IPS-NIHi7 (cell line): Measurements from ENCODE around the gene GNB3.
A peak's percentile ranks its signal among the peaks of the same experiment; 100 is the strongest.

Experiments used
- DNase-seq: peaks from one replicate; pipeline ENCODE4 v3.0.0; 2012; ENCODE audit warnings: mixed read lengths; ENCODE audit errors: extremely low spot score

GNB3 gene

GRCh38 chr12:6836851-6837250 is 3.9 kb upstream of the GNB3 start:
- DNase-seq: no peak

GRCh38 chr12:6837370-6838060 is 3.2 kb upstream of the GNB3 start:
- DNase-seq: no peak

DNA sequence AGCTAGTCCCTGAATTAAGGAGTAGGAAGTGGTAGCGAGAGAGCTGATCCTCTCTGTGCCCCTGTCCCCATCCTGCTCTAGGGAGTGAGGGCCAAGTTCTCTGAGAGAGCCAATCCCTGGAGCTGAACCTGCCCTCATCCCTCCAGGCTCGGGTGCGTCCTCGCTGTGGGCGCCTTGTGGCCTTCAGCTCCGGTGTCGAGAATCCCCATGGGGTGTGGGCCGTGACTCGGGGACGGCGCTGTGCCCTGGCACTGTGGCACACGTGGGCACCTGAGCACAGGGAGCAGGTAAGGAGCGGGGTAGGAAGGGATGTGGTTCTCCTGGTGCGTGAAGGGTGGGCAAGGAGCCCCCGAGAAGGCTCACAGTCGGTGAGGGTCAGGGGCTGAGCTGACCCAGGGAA is 1.9 kb upstream of the GNB3 start:
- DNase-seq: no peak

DNA sequence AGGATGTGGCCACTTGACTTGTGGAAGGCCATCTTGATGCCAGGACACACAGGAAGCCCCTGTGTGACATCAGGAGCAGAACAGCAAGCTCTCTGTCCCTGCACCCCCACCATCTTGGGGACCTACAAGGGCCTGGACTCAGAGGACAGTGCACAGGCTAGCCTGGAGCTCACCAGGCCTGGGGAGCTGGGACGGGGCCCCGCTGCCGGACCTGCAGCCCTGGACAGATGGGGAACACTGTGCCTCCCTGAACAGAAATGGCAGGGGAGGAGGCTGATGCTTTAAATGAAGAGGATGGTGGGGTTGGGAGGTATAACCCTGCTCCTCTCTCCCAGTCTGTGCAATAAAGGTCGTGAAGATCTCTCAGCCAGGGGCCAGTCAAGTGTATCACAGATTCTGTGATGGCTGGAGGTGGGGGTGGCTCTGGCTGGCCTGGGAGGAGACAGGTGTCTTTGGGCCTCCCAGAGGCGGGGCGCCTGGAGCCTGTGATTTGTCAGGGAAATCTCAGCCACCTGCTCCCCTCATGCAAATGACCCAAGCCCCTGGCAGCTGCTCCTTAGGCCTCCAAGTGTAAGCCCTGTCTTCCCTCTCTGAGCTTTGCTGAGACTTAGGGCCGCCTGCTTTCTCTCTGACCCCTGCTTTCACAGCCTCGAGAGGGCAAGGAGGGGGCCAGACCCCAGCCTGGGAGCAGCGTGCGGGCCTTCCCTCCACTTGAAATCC is 1.1 kb upstream of the GNB3 start:
- peak; percentile 70 for DNase-seq

DNA sequence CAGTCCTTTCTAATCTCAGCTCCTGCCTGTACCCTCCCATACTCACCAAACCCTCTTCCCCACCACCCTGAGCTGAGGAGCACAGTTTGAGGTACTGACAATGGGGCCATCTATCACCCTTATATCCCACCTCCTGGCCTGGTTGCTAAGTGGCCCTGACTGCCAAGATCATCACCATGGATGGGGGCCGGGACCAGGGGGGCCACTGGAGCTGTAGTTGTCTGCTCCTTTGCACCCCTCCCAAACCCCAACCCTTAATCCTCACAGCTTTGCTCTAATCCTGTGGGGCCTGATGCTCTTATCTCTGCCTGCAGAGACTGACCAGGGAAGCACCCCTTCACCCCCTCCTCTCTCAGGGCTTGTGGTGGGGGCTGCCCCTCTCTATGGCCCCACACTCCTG is 395 bp upstream of the GNB3 start:
- no peak for DNase-seq

GRCh38 chr12:6842075-6842474 is 1.4 kb downstream of the GNB3 start:
- DNase-seq: no peak

- DNase-seq: peak; percentile 58
These were observed 2.6 kb downstream of the GNB3 start for GRCh38 chr12:6843118-6843902.

- DNase-seq: no peak
These were observed 4.7 kb downstream of the GNB3 start for GRCh38 chr12:6845395-6845794.

GRCh38 chr12:6846316-6846869 is 5.7 kb downstream of the GNB3 start:
- DNase-seq: no peak

GRCh38 chr12:6847676-6848075 is 7.0 kb downstream of the GNB3 start:
- DNase-seq: no peak

DNA sequence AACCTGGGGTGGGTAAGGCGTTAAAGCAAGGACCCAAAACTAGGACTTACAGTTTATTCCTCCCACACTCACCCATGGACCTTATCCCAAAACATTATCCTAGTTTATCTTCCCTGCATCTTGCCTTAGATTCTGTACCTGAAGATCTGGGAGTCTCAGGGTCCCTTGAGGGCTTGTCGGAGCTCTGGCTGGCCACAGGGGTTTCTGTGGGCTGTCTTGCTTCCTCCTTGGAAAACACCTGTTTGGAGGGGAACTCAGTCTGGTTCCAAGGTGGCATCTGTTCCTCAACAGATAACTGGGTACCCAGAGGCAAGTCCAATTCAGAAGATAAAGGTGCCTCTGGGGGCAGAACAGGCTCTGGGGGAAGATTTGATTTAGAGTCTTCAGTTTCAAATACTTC is 8.7 kb downstream of the GNB3 start:
- no peak for DNase-seq

DNA sequence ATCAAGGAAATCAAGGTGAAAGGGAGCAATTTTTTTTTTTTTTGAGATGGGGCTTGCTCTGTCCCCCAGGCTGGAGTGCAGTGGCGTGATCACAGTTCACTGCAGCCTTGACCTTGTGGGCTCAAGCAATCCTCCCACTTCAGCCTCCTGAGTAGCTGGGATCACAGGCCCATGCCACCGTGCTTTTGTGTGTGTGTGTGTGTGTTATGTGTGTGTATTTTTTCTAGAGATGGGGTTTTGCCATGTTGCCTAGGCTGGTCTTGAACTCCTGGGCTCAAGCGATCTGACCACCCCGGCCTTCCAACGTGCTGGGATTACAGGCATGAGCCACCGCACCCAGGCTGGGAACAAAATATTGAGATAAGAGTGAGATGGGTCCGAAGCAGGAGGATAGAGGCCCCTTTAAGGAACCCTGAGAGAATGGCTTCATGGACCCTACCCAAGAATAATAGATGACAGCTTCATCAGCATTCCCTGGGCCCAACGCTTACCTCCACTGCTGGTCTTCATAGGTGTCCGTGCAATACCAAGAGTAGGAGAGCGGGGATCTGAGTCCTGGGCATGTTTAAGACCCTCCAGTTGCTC is 9.3 kb downstream of the GNB3 start:
- no peak for DNase-seq

GRCh38 chr12:6850796-6851152 is 10.0 kb downstream of the GNB3 start:
- peak; percentile 41 for DNase-seq

GRCh38 chr12:6851153-6851920 is 10.6 kb downstream of the GNB3 start, which contains the start of gene CDCA3:
TSS of gene CDCA3 (minus strand) at chr12:6851286. CDS start at chr12:6850952, 334 bp downstream.
- peak; percentile 100 for DNase-seq

DNA sequence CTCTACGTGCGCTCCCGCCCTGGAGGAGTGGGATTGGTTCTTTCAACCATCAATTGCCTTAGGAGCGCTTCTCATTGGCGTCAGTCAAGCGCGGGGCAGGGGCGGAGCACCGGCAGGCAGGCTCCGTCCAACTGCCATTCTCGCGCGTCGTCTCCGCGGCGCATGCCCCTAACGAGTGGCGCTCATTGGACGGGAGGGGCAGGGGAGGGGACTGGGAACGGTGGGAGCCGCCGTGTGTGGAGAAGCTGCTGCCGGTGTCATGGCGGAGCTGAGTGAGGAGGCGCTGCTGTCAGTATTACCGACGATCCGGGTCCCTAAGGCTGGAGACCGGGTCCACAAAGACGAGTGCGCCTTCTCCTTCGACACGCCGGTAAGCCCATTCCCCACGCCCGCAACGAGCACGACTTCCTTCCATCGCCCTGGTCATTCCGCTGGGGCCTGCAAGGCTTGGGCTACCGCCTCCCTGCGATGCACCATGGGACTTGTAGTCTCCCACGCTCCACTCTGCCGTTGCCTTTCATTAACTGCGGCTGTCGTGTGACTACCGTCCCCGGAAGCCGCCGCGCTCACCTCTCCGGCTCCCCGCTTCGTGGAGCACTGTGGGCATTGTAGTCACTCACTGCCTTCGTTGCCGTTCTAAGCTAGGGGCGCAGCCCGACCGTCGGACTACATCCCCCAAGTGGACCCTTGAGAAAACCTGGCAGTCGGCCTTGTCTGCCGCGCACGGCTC is 11.4 kb downstream of the GNB3 start, which contains the start of gene USP5:
Gene USP5, plus strand, starts transcription at position 230 of the 730 bp plus-strand sequence. Its CDS starts 30 bp downstream, at position 260.
- peak; percentile 95 for DNase-seq

GRCh38 chr12:6852651-6853354 is 12.1 kb downstream of the GNB3 start:
- peak; percentile 53 for DNase-seq

- DNase-seq: no peak
These were observed 12.9 kb downstream of the GNB3 start for GRCh38 chr12:6853626-6854025.

DNA sequence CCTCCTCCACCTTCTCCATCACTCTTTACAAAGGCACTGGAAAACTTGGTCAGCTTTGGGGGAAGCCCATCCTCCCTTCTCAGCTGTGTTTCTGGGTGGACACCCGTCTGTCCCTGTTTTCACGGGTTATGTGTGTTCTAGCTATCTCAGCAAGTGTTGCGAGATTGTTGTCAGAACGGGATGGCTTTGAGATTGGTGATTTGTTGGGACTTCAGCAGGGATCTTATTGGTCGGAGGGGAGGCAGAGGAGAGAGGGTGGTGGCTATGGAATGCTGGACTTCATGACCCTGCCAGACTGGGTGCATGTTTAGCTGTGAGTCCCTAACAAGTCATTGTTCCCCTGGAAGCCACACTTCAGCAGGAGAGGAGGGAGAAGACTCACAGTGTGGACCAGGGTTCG is 13.3 kb downstream of the GNB3 start:
- no peak for DNase-seq

GRCh38 chr12:6855322-6855721 is 14.6 kb downstream of the GNB3 start:
- no peak for DNase-seq

DNA sequence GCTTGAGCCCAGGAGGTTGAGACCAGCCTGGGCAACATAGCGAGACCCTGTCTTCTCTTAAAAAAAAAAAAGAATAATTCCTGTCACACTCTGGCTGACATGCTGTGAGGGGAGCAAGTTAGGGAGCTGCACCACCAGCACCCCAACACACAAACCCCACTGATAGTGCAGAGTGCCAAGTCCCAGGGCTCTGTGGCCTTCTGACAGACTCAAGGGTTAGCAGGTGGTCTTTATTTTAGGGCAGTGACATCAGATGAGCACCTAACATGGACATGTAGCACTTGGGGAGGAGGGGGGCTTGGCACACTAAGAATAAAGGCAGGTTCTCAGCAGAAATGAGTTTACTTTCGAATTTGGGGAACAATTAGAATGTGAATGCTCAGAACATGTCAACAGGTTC is 18.1 kb downstream of the GNB3 start:
- no peak for DNase-seq
